A673 (cell line): ENCODE data around the gene ERO1B.

ENCODE experiments used
- EZH2 ChIP-seq: fragments of 200-600 bp; sonication (generic); IDR thresholded peaks from 2 replicates; pipeline ENCODE4 v1.6.1; 2017; ENCODE audit warnings: borderline replicate concordance, low read depth, mild to moderate bottlenecking, mixed read lengths, antibody characterized with exemption, low read length; ENCODE audit not compliant: poor library complexity, severe bottlenecking
- TF ChIP-seq, protein P1 (sequence below): fragments of 300-800, 200-600 bp; sonication (generic); conservative IDR thresholded peaks from 2 replicates; pipeline ENCODE4 v1.5.1; 2017; ENCODE audit warnings: low read depth, mild to moderate bottlenecking, antibody characterized with exemption, low read length, moderate library complexity, mixed read lengths

DNA sequence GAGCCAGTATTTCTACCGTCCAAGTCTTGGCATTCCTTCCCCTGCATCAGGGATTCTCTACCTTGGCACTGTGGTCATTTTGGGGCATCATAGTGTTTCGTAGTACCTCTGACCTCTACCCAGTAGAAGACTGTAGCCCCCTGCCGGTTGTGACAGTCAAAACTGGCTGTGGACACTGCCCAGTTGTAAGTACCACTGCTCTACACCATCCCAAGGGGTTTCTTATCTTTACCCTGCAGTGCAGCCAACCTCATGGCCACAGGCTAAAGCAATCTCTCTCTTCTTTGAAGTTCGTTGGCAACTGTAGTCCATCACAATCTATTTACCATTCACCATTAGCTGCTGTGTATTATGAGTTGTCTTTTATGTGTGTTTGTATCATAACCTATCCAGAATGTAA is 29.3 kb upstream of the ERO1B start:
- TF ChIP-seq, protein P1, sequence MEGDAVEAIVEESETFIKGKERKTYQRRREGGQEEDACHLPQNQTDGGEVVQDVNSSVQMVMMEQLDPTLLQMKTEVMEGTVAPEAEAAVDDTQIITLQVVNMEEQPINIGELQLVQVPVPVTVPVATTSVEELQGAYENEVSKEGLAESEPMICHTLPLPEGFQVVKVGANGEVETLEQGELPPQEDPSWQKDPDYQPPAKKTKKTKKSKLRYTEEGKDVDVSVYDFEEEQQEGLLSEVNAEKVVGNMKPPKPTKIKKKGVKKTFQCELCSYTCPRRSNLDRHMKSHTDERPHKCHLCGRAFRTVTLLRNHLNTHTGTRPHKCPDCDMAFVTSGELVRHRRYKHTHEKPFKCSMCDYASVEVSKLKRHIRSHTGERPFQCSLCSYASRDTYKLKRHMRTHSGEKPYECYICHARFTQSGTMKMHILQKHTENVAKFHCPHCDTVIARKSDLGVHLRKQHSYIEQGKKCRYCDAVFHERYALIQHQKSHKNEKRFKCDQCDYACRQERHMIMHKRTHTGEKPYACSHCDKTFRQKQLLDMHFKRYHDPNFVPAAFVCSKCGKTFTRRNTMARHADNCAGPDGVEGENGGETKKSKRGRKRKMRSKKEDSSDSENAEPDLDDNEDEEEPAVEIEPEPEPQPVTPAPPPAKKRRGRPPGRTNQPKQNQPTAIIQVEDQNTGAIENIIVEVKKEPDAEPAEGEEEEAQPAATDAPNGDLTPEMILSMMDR: no peak
- no peak for TF ChIP-seq EZH2
